Thoracic aorta (tissue), 2 donors: Measurements from ENCODE around the gene VGF. TPM values are rescaled to one million over a fixed set of nuclear protein-coding genes. Genes with fewer than 3 reads are reported as not detected.
A peak's percentile ranks its signal among the peaks of the same experiment; 100 is the strongest.
"Not testable (repeated sequence)": the region's sequence is repeated elsewhere in the genome, so short reads cannot be mapped to it uniquely, and the experiment has no call there.

Experiments used
- ATAC-seq: fragments of 150-250 bp; one replicate; pipeline ENCODE4 v1.8.0; 2017; ENCODE audit warnings: low read depth; ENCODE audit not compliant: insufficient number of reproducible peaks, low FRiP score
- DNase-seq: peaks from one replicate; pipeline ENCODE4 v3.0.0-alpha.2; 2020; ENCODE audit warnings: low spot score
- H3K27ac ChIP-seq, 2 donors: fragments of 200-600 bp; sonication (generic); 1 replicate in 1 of 2; 2 replicates in 1 of 2; pipeline ENCODE4 v1.5.1; 2016; ENCODE audit warnings: mild to moderate bottlenecking in 2 of 2, moderate library complexity in 2 of 2
- H3K27me3 ChIP-seq: fragments of 200-600 bp; sonication (generic); replicated peaks from 2 replicates; pipeline ENCODE4 v1.6.0; 2016; ENCODE audit warnings: mild to moderate bottlenecking; ENCODE audit not compliant: insufficient read depth
- H3K36me3 ChIP-seq: fragments of 200-600 bp; sonication (generic); one replicate; pipeline ENCODE4 v1.5.1; 2016
- H3K4me1 ChIP-seq, 2 donors: fragments of 200-600 bp; sonication (generic); 1 replicate in 1 of 2; 2 replicates in 1 of 2; pipeline versions ENCODE4 v1.5.1 to v1.6.0; 2016; ENCODE audit warnings: low read depth in 2 of 2, mild to moderate bottlenecking in 1 of 2; ENCODE audit not compliant: control insufficient read depth in 1 of 2
- H3K4me3 ChIP-seq: fragments of 200-600 bp; sonication (generic); 2 replicates; pipeline ENCODE4 v1.5.1; 2016; ENCODE audit warnings: mild to moderate bottlenecking
- H3K9me3 ChIP-seq: fragments of 200-600 bp; sonication (generic); 2 replicates; pipeline ENCODE4 v1.5.1; 2016
- CTCF ChIP-seq: fragments of 200-600 bp; sonication (generic); IDR thresholded peaks from one replicate; pipeline ENCODE4 v1.5.1; 2019; ENCODE audit warnings: antibody characterized with exemption
- total RNA-seq, 2 donors: library from RNA; depleted of rRNA; stranded (reverse); fragments of >200 nt; gene quantifications; one replicate each; pipeline versions ENCODE4 v1.1.0 to v1.2.3, GENCODE V29; 2016

The VGF gene
- total RNA-seq, 2 donors from 2014 or later, result not detected

GRCh38 chr7:101122933-101123702 lies 42.3 kb downstream of the VGF start:
- no peaks in the 10 kb centered on the region for H3K9me3 ChIP-seq
- ATAC-seq, result no peak
- TF ChIP-seq CTCF, result no peak
- peak overlapping the region; percentile 68 for H3K4me3 ChIP-seq
- no peaks in the 10 kb centered on the region for H3K36me3 ChIP-seq
- no peaks in the 10 kb centered on the region for H3K27me3 ChIP-seq
- no peak for DNase-seq
- H3K4me1 ChIP-seq, result peaks cover 58 to 91% of the 10 kb centered on the region in 2 donors
- peak overlapping the region; percentile 93 to 95 for H3K27ac ChIP-seq

GRCh38 chr7:101121991-101122932 lies 43.1 kb downstream of the VGF start:
- no peak for TF ChIP-seq CTCF
- Histone ChIP-seq H3K27me3 (no peaks in the 10 kb centered on the region), H3K4me3 (peak overlapping the region; percentile 68), H3K4me1 (peaks cover 61 to 92% of the 10 kb centered on the region in 2 donors), H3K27ac (peak overlapping the region; percentile 93 to 95), H3K36me3 (no peaks in the 10 kb centered on the region), H3K9me3 (no peaks in the 10 kb centered on the region)
- DNase-seq (peak; percentile 93), ATAC-seq (peak; percentile 56)

- peak overlapping the region; percentile 88 to 93 for H3K27ac ChIP-seq
- H3K36me3 ChIP-seq, H3K27me3 ChIP-seq, DNase-seq, H3K9me3 ChIP-seq, ATAC-seq: not testable (repeated sequence)
- H3K4me3 ChIP-seq, result peak overlapping the region; percentile 68
- H3K4me1 ChIP-seq, result peaks cover 61 to 93% of the 10 kb centered on the region in 2 donors
These were observed 43.8 kb downstream of the VGF start for GRCh38 chr7:101121631-101121990.

- Histone ChIP-seq H3K36me3 (no peaks in the 10 kb centered on the region), H3K4me3 (no peak overlapping the region), H3K27me3 (no peaks in the 10 kb centered on the region), H3K27ac (peak overlapping the region; percentile 88 to 93), H3K4me1 (peaks cover 50 to 80% of the 10 kb centered on the region in 2 donors), H3K9me3 (no peaks in the 10 kb centered on the region)
- DNase-seq, result no peak
- TF ChIP-seq CTCF, result no peak
- no peak for ATAC-seq
These were observed 45.1 kb downstream of the VGF start for GRCh38 chr7:101120315-101120714.

- ATAC-seq (no peak), DNase-seq (no peak)
- Histone ChIP-seq H3K4me3 (no peak overlapping the region), H3K36me3 (no peaks in the 10 kb centered on the region), H3K9me3 (no peaks in the 10 kb centered on the region), H3K27ac (peak overlapping the region; percentile 88 to 93), H3K27me3 (no peaks in the 10 kb centered on the region), H3K4me1 (peaks cover 45 to 75% of the 10 kb centered on the region in 2 donors)
- TF ChIP-seq CTCF, result no peak
These were observed 45.5 kb downstream of the VGF start for GRCh38 chr7:101119876-101120275.
